Measurements from ENCODE around the gene CERCAM. TPM values are rescaled to one million over a fixed set of nuclear protein-coding genes. Genes with fewer than 3 reads are reported as not detected.
A peak's percentile ranks its signal among the peaks of the same experiment; 100 is the strongest.
"Not testable (repeated sequence)": the region's sequence is repeated elsewhere in the genome, so short reads cannot be mapped to it uniquely, and the experiment has no call there.

The CERCAM gene
- total RNA-seq, 2 experiments from 2014 or later, result 1.3 TPM

DNA sequence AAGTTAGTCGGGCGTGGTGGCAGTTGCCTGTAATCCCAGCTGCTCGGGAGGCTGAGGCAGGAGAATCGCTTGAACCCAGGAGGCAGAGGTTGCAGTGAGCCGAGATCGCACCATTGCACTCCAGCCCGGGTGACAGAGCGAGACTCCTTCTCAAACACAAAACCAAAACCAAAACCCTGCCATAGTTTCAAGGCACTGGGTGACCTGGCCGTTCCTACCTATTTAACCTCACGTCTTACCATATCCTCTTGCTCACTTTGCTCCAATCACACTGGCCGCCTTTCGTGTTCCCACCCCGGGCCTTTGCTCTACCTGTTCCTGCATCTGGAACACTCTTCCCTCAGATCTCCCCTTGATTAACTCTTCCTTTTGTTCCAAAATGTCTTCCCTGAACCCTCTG, 6.9 kb upstream of the CERCAM start:
- POLR2A ChIA-PET; DNase-seq; H3K9me3 Mint-ChIP-seq; H3K4me1 Mint-ChIP-seq; H3K4me3 Mint-ChIP-seq; H3K36me3 Mint-ChIP-seq (ENCODE audit: low read depth); H3K27ac Mint-ChIP-seq: not testable (repeated sequence)
- peaks cover 45% of the 10 kb centered on the region for H3K27me3 Mint-ChIP-seq
- CTCF ChIA-PET, result interaction anchor here (0.8 kb wide), 1 partner anchor 52 kb away, joined by 4 read pairs; no protein-coding TSS in a partner anchor

DNA sequence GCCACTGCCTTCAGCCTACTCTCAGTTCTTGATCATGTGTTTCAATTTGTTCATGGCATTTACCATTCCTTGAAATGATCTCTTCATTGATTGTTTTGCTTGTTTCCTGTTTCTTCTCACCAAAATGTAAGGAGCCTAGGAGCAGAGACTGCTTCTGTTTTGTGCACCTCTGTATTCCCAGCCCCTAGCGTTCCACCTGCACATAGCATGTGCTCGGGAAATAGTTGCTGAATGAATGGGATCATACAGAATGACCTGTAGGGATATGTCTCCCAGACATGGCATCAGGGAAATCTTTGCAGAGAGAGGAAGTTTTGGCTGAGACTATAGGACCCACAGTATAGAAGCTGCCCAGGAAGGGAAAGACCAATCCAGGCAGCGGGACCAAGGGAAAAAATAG, 6.2 kb upstream of the CERCAM start:
- Mint-ChIP-seq H3K27ac (no peak overlapping the region), H3K27me3 (peaks cover 50% of the 10 kb centered on the region), H3K4me1 (peaks cover 7% of the 10 kb centered on the region), H3K36me3 (ENCODE audit: low read depth) (no peaks in the 10 kb centered on the region), H3K4me3 (no peak overlapping the region), H3K9me3 (no peaks in the 10 kb centered on the region)
- CTCF ChIA-PET, result interaction anchor here (0.8 kb wide), 1 partner anchor 52 kb away, joined by 4 read pairs; no protein-coding TSS in a partner anchor
- DNase-seq, result no peak
- POLR2A ChIA-PET, result no interaction called here

DNA sequence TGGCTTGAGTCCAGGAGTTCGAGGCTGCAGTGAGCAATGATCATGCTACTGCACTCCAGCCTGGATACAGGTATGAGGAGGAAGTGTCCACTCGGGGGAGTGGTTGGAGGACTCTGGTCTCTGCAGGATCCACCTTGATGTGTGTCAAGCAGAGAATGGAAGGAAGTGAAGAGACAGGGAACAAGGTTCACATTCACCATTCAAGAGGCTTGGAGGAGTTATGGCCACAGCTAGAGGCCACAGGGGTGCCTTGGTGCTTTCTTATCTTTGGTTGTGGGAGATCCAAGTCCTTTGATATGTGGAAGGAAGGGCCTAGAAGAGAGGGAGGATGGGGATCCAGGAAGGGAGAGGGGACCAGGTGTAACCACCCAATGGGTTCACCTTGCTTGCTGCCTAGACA, 5.4 kb upstream of the CERCAM start:
- Mint-ChIP-seq H3K4me3 (no peak overlapping the region), H3K9me3 (no peaks in the 10 kb centered on the region), H3K4me1 (peaks cover 13% of the 10 kb centered on the region), H3K36me3 (ENCODE audit: low read depth) (no peaks in the 10 kb centered on the region), H3K27me3 (peaks cover 49% of the 10 kb centered on the region), H3K27ac (no peak overlapping the region)
- CTCF ChIA-PET, result no interaction called here
- POLR2A ChIA-PET, result no interaction called here
- DNase-seq, result no peak

DNA sequence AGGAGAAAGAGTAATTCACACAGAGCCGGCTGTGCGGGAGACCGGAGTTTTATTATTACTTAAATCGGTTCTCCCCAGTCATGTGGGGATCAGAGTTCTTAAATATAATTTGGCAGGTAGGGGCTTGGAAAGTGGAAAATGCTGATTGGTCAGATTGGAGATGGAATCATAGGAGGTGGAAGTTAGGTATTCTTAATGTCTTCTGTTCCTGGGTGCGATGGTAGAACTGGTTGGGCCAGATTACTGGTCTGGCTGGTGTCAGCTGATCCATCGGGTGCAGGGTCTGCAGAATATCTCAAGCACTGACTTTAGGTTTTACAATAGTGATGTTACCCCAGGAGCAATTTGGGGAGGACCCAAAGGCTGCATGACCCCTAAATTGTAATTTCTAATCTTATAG, 4.6 kb upstream of the CERCAM start:
- Mint-ChIP-seq H3K4me3 (no peak overlapping the region), H3K9me3 (no peaks in the 10 kb centered on the region), H3K27me3 (peaks cover 46% of the 10 kb centered on the region), H3K4me1 (peaks cover 13% of the 10 kb centered on the region), H3K36me3 (ENCODE audit: low read depth) (no peaks in the 10 kb centered on the region), H3K27ac (no peak overlapping the region)
- DNase-seq, result no peak
- ChIA-PET POLR2A (no interaction called here), CTCF (no interaction called here)

DNA sequence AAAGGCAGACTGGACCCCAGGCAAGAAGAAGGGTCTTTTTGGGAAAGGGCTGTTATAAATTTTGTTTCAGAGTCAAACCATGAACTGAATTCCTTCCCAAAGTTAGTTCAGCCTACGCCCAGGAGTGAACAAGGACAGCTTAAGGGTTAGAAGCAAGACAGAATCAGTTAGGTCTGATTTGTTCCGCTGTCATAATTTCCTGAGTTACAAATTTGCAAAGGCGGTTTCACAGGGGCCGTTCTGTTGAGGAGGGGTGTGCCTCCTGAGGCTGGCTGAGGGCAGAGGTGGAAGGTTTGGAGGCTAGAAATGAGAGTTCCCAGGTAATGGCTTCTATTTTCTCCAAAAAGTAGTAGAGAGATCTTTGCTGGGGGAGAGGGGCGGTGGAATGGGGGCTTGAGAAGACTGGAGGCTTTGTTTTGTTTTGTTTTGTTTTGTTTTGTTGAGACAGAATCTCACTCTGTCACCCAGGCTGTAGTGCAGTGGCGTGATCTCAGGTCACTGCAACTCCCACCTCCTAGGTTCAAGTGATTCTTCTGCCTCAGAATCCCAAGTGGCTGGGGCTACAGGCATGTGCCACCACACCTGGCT, 4.1 kb upstream of the CERCAM start:
- ChIA-PET CTCF (no interaction called here), POLR2A (no interaction called here)
- DNase-seq, result no peak
- H3K9me3 Mint-ChIP-seq, result no peaks in the 10 kb centered on the region
- no peak overlapping the region for H3K27ac Mint-ChIP-seq
- H3K27me3 Mint-ChIP-seq, result peaks cover 44% of the 10 kb centered on the region
- H3K4me1 Mint-ChIP-seq, result peaks cover 14% of the 10 kb centered on the region
- no peaks in the 10 kb centered on the region for H3K36me3 Mint-ChIP-seq (ENCODE audit: low read depth)
- no peak overlapping the region for H3K4me3 Mint-ChIP-seq

DNA sequence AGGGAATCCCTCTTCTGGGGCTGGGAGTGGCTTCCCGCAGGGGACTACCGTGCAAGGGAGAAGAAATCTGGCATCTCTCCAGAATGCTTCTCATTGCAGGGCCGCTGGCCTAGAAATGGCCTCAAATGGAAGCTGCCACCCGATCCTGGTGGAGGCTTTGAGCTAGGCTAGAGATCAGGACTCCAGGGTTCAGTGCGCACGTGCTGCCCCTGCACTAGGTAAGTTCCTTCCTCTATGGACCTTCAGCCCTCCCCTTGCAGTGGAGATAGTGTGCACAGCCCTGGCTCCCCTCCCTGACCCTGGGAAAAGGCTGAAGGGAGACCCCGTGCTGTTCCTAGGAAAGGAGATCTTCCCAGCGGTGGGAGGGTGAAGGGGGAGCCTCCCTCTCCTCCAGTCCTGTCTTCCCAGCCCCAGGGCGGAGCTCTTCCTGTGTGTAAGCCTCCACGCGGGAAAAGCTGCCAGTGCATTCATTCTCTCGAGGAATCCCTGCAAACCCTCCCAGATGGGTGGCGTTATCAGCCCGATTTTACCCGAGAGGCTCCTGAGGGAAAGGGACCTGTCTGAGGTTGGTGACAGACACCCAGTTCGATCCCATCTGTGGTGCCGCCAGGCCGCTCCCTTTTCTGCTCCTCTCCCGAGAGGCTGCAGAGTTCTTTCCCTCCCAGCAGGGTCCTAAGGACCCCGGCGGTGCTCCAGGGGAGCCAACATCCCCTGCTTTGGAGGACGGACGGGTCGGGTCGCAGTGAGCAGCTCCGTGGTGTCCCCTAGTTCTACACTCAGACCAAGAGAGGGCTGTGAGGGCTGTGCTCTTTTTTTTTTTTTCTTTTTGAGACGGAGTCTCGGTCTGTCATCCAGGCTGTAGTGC, 1.4 kb upstream of the CERCAM start:
- Mint-ChIP-seq H3K4me3 (peak overlapping the region; percentile 59), H3K36me3 (ENCODE audit: low read depth) (no peaks in the 10 kb centered on the region), H3K27ac (no peak overlapping the region), H3K9me3 (no peaks in the 10 kb centered on the region), H3K27me3 (peaks cover 46% of the 10 kb centered on the region), H3K4me1 (peaks cover 23% of the 10 kb centered on the region)
- ChIA-PET CTCF (interaction anchor here (0.7 to 3.0 kb wide), 25 partner anchors 9 to 917 kb away, joined by 3 to 14 read pairs (median 3); partner anchors contain the start of genes GOLGA2, ODF2, SWI5 and URM1), POLR2A (interaction anchor here (0.5 to 1.9 kb wide), 5 partner anchors 20 to 352 kb away, joined by 3 to 7 read pairs (median 3); partner anchors contain the start of genes NAIF1, SLC25A25 and URM1)
- DNase-seq, result no peak

DNA sequence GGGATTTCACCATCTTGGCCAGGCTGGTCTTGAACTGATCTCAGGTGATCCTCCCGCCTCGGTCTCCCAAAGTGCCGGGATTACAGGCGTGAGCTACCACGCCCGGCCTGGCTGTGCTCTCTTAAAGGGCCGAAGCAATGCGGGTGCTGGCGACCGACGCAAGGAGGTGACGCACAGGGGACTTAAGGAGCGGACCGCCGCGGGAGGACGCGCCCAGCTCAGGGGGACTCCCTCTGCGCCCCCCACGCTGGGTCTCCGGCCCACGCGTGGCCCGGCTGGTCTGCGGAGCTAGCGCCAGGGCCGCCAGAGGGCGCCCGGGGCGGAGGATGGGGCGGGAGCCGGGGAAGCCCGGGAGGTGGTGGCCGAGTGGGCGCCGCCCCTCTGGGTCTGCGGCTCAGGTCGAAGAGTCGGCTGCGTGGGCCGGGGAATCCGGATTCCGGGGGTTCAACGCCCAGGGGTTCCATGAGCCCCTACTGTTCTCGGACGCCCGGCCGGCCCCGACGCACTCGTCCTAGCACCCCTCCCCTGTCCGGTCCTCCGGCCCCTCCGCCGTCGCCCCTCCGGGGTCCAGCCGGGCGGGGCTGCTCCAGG, 502 bp upstream of the CERCAM start:
- POLR2A ChIA-PET, result interaction anchor here (1.0 to 1.9 kb wide), 5 partner anchors 9 to 353 kb away, joined by 3 to 7 read pairs (median 4); partner anchors contain the start of genes NAIF1, SLC25A25 and URM1
- peak; percentile 71 for DNase-seq
- H3K9me3 Mint-ChIP-seq, result no peaks in the 10 kb centered on the region

DNA sequence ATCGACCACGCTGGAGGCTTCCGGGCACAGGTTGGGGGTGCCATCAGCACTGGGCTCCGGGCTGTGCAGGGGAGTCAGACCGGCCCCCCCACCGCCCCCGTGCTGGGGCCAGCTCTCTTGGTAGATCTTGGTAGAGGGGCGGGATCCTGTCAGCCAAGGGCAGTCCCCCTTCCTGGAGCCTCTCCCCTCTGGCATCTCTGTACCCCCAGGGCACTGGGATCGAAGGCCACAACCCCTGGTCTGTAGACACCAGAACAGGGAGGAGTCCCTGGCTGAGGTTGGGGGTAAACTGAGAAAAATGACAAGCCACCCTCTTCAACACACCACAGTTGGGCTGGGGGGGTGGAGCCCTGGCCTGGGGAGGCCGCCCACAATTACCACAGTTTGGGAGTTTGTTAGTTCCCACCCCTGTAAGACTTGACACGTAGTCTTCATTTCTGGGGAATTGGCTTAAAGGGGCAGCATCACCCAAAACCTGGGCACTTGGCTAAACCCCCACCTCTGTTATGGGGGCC, 882 bp downstream of the CERCAM start:
- peaks cover 23% of the 10 kb centered on the region for H3K4me1 Mint-ChIP-seq
- H3K9me3 Mint-ChIP-seq, result no peaks in the 10 kb centered on the region
- no peak overlapping the region for H3K27ac Mint-ChIP-seq
- no peak overlapping the region for H3K4me3 Mint-ChIP-seq
- H3K27me3 Mint-ChIP-seq, result peaks cover 28% of the 10 kb centered on the region
- ChIA-PET POLR2A (interaction anchor here (1.9 kb wide), 1 partner anchor 10 kb away, joined by 6 read pairs; no protein-coding TSS in a partner anchor), CTCF (interaction anchor here (0.6 to 2.2 kb wide), 3 partner anchors 17 to 22 kb away, joined by 3 to 11 read pairs (median 8); no protein-coding TSS in a partner anchor)
- DNase-seq, result no peak
- no peaks in the 10 kb centered on the region for H3K36me3 Mint-ChIP-seq (ENCODE audit: low read depth)

More for the DNA sequence above, 502 bp upstream of the CERCAM start:
- peaks cover 23% of the 10 kb centered on the region for H3K4me1 Mint-ChIP-seq
- no peak overlapping the region for H3K27ac Mint-ChIP-seq
- CTCF ChIA-PET, result interaction anchor here (0.6 to 3.0 kb wide), 27 partner anchors 9 to 916 kb away, joined by 3 to 14 read pairs (median 3); partner anchors contain the start of genes GOLGA2, ODF2, SWI5 and URM1
- H3K4me3 Mint-ChIP-seq, result peak overlapping the region; percentile 59
- peaks cover 40% of the 10 kb centered on the region for H3K27me3 Mint-ChIP-seq
- no peaks in the 10 kb centered on the region for H3K36me3 Mint-ChIP-seq (ENCODE audit: low read depth)

DNA sequence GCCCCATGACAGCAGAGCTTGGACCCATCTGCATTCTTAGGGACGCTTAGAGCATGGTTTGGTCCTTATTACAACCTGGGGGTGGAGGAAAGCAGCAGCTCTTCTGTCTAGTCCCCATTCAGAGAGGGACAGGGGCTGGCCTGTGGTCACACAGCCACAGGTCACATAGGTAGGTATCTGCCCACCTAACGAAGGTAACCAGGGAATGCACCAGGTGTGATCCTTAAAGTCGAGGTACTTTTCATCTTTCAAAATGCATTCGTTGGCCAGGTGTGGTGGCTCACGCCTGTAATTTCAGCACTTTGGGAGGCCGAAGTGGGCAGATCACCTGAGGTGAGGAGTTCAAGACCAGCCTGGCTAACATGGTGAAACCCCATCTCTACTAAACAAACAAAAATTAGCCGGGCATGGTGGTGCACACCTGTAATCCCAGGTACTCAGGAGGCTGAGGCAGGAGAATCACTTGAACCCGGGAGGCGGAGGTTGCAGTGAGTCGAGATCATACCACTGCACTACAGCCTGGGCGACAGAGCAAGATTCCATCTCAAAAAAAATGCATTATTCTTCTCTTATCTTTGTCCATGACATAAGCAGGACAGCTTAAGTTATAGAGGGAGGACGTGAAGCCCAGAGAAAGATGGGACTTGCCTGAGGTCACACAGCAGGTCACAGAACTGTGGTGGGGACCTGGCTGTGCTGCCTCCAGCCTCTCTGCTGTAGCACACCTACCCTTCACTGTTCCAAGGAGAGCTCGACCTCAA, 1.5 kb downstream of the CERCAM start:
- Mint-ChIP-seq H3K4me1 (peaks cover 23% of the 10 kb centered on the region), H3K27me3 (peaks cover 26% of the 10 kb centered on the region)
- H3K9me3 Mint-ChIP-seq; DNase-seq; H3K4me3 Mint-ChIP-seq; H3K27ac Mint-ChIP-seq; H3K36me3 Mint-ChIP-seq (ENCODE audit: low read depth): not testable (repeated sequence)
- CTCF ChIA-PET, result interaction anchor here (1.1 to 1.2 kb wide), 2 partner anchors 19 to 60 kb away, joined by 3 to 4 read pairs; no protein-coding TSS in a partner anchor
- POLR2A ChIA-PET, result interaction anchor here (1.9 kb wide), 1 partner anchor 11 kb away, joined by 6 read pairs; no protein-coding TSS in a partner anchor

DNA sequence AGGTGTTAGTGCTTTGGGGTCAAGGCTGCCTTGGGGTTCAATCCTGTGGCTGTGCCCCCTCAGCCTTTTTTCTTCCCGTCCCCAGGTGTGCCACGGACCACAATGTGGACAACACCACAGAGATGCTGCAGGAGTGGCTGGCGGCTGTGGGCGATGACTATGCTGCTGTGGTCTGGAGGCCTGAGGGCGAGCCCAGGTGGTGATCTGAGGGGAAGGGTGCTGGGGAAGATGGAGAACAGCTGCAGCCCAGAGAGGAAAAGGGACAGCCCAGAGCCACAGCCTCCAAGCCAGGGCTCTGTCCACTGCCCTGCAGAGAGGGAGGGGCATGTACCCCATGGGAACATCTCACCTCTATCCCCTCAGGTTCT, 2.1 kb downstream of the CERCAM start:
- Mint-ChIP-seq H3K4me1 (peaks cover 23% of the 10 kb centered on the region), H3K27ac (no peak overlapping the region), H3K27me3 (peaks cover 20% of the 10 kb centered on the region), H3K36me3 (ENCODE audit: low read depth) (no peaks in the 10 kb centered on the region), H3K4me3 (no peak overlapping the region), H3K9me3 (no peaks in the 10 kb centered on the region)
- POLR2A ChIA-PET, result no interaction called here
- CTCF ChIA-PET, result interaction anchor here (1.1 kb wide), 1 partner anchor 61 kb away, joined by 4 read pairs; no protein-coding TSS in a partner anchor
- DNase-seq, result no peak

DNA sequence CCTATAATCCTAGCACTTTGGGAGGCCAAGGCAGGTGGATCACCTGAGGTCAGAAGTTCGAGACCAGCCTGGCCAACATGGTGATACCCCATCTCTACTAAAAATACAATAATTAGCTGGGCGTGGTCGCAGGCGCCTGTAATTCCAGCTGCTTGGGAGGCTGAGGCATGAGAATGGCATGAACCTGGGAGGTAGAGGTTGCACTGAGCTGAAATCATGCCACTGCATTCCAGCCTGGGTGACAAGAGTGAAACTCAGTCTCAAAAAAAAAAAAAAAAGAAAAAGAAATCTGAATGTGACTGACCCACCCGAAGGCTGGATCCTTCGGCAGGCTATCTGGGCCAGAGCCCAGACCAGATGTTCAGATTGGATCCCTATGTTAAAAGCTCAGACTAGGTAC, 2.7 kb downstream of the CERCAM start:
- H3K4me3 Mint-ChIP-seq; DNase-seq; H3K9me3 Mint-ChIP-seq; H3K36me3 Mint-ChIP-seq (ENCODE audit: low read depth); H3K27ac Mint-ChIP-seq; POLR2A ChIA-PET: not testable (repeated sequence)
- Mint-ChIP-seq H3K4me1 (peaks cover 23% of the 10 kb centered on the region), H3K27me3 (peaks cover 20% of the 10 kb centered on the region)
- CTCF ChIA-PET, result interaction anchor here (1.1 kb wide), 1 partner anchor 61 kb away, joined by 4 read pairs; no protein-coding TSS in a partner anchor

DNA sequence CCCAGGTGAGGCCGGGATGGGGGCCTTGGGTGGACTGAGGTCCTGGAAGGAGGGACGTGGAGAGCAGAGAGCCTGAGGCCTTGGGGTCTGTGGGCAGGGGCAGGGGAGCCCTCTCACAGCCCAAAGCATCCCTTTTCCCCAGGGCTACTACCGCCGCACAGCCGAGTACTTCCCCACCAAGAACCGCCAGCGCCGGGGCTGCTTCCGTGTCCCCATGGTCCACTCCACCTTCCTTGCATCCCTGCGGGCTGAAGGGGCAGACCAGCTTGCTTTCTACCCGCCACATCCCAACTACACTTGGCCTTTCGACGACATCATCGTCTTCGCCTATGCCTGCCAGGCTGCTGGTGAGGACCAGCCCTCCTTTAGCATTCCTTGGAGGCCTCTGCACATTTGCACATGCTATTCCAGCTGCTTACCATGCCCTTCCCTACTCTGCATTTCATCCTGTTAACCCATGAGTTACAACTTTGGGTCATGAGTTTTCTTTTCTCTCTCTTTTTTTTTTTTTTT, 3.7 kb downstream of the CERCAM start:
- Mint-ChIP-seq H3K4me1 (peaks cover 19% of the 10 kb centered on the region), H3K27ac (no peak overlapping the region), H3K36me3 (ENCODE audit: low read depth) (no peaks in the 10 kb centered on the region), H3K9me3 (no peaks in the 10 kb centered on the region), H3K4me3 (no peak overlapping the region), H3K27me3 (peaks cover 13% of the 10 kb centered on the region)
- DNase-seq, result no peak
- ChIA-PET CTCF (interaction anchor here (0.7 kb wide), 1 partner anchor 394 kb away, joined by 4 read pairs; the partner anchor contains the start of gene ENDOG), POLR2A (no interaction called here)

Measured in activated CD4-positive, alpha-beta memory T cell treated with anti-CD3 and anti-CD28 coated beads, Interleukin-2, amount 10 ng/mL, durations not matched to agents 7 days and 5 days (primary cell).